ENCODE measurements around the gene MACROD2. TPM values are rescaled to one million over a fixed set of nuclear protein-coding genes. Genes with fewer than 3 reads are reported as not detected.

The MACROD2 gene
- total and polyA plus RNA-seq, 2 experiments from 2014 or later = 2.8 to 4.3 TPM

- TF ChIP-seq ETS1 (IDR thresholded peaks at IDR 0.05) = no peak
- TF ChIP-seq JUNB (IDR thresholded peaks at IDR 0.05; ENCODE audit: unreplicated experiment) = no peak
- no peak for TF ChIP-seq POLR2AphosphoS5 (IDR thresholded peaks at IDR 0.05; ENCODE audit: low read depth)
- no peak for TF ChIP-seq CTCF (conservative IDR thresholded peaks at IDR 0.05; ENCODE audit: low read depth in 2 of 2)
- TF ChIP-seq ZNF114 (CRISPR knock-in tag; IDR thresholded peaks at IDR 0.05) = no peak
- TF ChIP-seq NANOG (IDR thresholded peaks at IDR 0.05; ENCODE audit: borderline replicate concordance) = no peak
- no peak for TF ChIP-seq REST (IDR thresholded peaks at IDR 0.05; ENCODE audit: unreplicated experiment)
Measured at GRCh38 chr20:14282140-14282539, 286.8 kb downstream of the MACROD2 start (continued).

GRCh38 chr20:14284443-14284842, 289.1 kb downstream of the MACROD2 start:
- H3K4me1 ChIP-seq (ENCODE audit: insufficient read depth) = no peaks in the 10 kb centered on the region
- no peak overlapping the region for H2AFZ ChIP-seq
- no peaks in the 10 kb centered on the region for H3K36me3 Mint-ChIP-seq (ENCODE audit: low read depth)
- no peak overlapping the region for H3K4me3 Mint-ChIP-seq
- no peaks in the 10 kb centered on the region for H3K27me3 Mint-ChIP-seq (ENCODE audit: insufficient read depth, low read depth, poor library complexity)
- no peaks in the 10 kb centered on the region for H4K20me1 ChIP-seq (replicated peaks; ENCODE audit: insufficient read depth)
- no peaks in the 10 kb centered on the region for H3K36me3 ChIP-seq (ENCODE audit: insufficient read depth)
- no peaks in the 10 kb centered on the region for H3K4me1 Mint-ChIP-seq
- no peak overlapping the region for H3K27ac Mint-ChIP-seq
- H3F3A ChIP-seq (replicated peaks; ENCODE audit: low read depth) = no peaks in the 10 kb centered on the region
- no peaks in the 10 kb centered on the region for H3K27me3 ChIP-seq (ENCODE audit: insufficient read depth)
- no peaks in the 10 kb centered on the region for H3K79me2 ChIP-seq (replicated peaks; ENCODE audit: insufficient read depth)
- H3K9me2 ChIP-seq (ENCODE audit: insufficient read depth) = no peaks in the 10 kb centered on the region
- H3K4me3 ChIP-seq = no peak overlapping the region
- H3K4me2 ChIP-seq = no peak overlapping the region
- no peak for ATAC-seq
- DNase-seq (ENCODE audit: low spot score) = no peak
- H3K27ac ChIP-seq (ENCODE audit: low read depth) = no peak overlapping the region
- no peaks in the 10 kb centered on the region for H3K9me3 Mint-ChIP-seq
- TF ChIP-seq EZH2phosphoT487 (IDR thresholded peaks at IDR 0.05; ENCODE audit: unreplicated experiment) = no peak
- TF ChIP-seq ZNF462 (CRISPR knock-in tag; IDR thresholded peaks at IDR 0.05) = no peak
- TF ChIP-seq CTCF (conservative IDR thresholded peaks at IDR 0.05; ENCODE audit: low read depth in 2 of 2) = no peak
- TF ChIP-seq POLR2AphosphoS5 (IDR thresholded peaks at IDR 0.05; ENCODE audit: low read depth) = no peak
- no peak for TF ChIP-seq ZNF114 (CRISPR knock-in tag; IDR thresholded peaks at IDR 0.05)
- no peak for TF ChIP-seq ZNF331 (CRISPR knock-in tag; IDR thresholded peaks at IDR 0.05; ENCODE audit: low read depth)

Data from GM23338 (cell line).